ENCODE data around the gene PAK5.
"Not testable (repeated sequence)": the region's sequence is repeated elsewhere in the genome, so short reads cannot be mapped to it uniquely, and the experiment has no call there.

Gene PAK5

DNA sequence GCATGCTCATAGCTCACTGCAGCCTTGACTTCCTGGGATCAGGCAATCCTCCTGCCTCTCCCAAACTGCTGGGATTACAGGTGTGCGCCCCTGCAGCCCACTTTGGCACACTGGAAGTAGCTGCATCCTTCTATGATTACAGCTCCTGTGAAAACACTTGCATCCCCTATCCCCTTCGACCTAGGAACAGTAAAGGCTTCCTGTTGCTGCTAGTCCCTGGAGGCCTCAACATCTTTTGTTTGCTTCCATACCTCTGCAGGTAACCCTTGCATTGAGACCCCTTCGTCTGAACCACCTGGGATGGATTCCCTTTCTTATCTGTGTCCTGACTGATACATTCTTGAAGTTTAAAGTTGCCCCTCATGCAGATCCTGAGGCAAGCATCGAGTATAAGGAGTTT lies 152.4 kb downstream of the PAK5 start:
- DNase-seq (ENCODE audit: low read depth in 2 of 3, low spot score in 1 of 3) = no peak

DNA sequence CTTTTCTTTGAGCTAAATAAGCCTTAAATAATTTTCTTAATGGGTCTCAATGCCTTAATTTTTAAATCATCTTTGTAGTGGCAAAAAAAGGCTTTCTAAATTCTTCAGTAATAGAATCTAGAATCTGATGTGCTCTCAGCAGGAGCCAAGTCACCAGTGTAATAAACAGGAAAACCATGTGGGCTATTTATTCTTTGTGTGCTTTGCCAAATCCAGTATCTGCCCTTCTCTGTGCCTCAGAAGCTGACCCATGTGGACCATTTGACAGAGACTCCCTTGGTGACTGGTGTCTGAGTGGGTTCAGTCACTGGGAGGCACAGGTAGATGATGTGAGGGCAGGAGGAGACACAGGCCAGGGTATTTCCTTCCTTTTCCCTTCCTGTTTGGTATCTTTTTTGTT lies 152.9 kb downstream of the PAK5 start:
- no peak for DNase-seq (ENCODE audit: low read depth in 2 of 3, low spot score in 1 of 3)

GRCh38 chr20:9685011-9685410 lies 153.9 kb downstream of the PAK5 start:
- no peak for DNase-seq (ENCODE audit: low read depth in 2 of 3, low spot score in 1 of 3)

DNA sequence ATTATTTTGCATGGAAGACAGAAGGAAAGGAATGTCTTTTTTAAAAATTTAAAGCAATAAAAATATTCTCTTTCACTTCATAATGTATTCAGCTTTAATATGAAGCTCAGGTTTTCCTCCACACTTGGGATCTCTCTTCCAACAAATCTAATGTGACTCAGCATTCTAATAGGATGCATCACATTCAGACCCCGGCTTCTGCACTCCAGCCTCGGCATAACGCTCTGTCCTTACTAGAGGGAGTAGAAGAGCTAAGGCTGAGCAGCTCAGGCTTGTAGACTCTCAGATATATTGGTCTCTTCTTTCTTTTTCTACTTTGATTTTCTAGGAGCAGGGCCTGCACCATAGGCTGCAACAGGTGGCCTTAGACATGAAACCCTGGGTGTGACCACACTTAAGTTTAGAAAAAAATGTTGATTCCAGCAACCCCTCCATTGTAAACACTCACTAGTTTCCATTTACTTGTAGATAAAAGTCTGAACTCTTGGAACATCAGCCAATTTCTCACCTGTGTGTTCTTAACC lies 161.7 kb downstream of the PAK5 start:
- DNase-seq (ENCODE audit: low read depth in 2 of 3, low spot score in 1 of 3) = no peak

DNA sequence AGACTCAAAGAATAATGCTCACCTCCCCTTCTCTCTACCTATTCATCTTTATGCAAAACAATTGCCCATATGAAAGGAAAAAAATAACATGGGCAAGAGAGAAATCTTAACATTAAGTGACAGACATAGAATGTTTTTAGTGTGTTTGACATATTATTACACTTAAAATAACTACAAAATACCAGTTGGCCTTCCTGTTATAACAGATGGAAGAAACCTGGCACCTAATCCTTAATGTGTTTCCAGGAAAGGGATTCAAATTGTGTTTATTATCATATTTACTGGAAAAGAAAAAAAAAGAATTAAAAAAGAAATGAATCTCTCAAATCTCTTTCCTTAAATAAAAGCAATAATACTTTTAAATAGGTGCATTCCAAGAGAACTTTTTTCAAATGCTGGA lies 165.9 kb downstream of the PAK5 start:
- no peak for DNase-seq (ENCODE audit: low read depth in 2 of 3, low spot score in 1 of 3)

GRCh38 chr20:9672027-9672426 lies 166.8 kb downstream of the PAK5 start:
- no peak for DNase-seq (ENCODE audit: low read depth in 2 of 3, low spot score in 1 of 3)

DNA sequence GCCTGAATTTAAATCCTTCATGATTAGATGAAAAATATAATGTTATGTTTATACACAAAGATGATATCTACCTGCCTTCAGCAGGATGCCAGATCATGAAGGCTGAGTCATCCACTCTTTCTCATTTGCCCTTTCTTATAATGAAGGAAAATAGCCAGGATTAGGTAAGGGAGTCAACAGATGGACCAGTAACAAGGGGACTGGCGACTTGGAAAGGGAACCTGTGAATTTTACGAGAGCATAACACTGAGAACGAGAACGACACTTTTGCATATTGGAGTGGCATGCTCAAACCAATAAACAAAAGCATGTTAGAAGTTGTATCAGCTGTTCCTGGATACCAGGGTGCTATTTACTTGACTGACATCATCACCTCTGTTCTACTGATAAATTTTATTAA lies 170.5 kb downstream of the PAK5 start:
- DNase-seq (ENCODE audit: low read depth in 2 of 3, low spot score in 1 of 3) = no peak

GRCh38 chr20:9663423-9663822 lies 175.5 kb downstream of the PAK5 start:
- DNase-seq (ENCODE audit: low read depth in 2 of 3, low spot score in 1 of 3) = no peak

DNA sequence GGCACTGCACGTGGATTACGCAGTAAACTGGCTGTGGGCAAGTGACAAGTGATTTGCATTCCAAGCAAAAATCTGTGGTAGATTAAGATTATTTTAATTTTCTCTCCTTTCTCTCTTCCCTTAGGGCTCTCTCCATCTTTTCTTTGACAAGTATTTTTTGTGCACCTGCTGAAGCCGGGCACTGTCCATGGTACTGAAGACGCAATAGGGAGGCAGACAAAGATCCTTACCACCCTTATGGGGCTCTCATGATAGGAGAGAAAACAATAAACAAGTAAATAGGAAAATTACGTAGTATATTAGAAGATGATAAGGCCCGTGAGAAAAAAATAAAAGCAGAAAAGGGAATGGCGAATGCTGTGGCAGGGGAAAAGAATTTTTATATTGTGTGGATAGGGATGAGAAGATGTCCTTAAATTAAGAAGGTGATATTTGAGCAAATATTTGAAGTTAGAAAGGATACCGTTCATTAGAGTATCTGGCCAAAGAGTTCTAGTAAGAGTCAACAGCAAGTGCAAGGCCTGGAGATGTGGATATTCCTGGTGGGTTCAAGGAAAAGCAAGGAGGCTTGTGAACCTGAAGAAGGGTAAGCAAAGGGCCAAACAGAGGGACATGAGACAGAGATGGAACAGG lies 178.5 kb downstream of the PAK5 start:
- DNase-seq (ENCODE audit: low read depth in 2 of 3, low spot score in 1 of 3) = no peak

GRCh38 chr20:9647741-9648140 lies 191.1 kb downstream of the PAK5 start:
- DNase-seq (ENCODE audit: low read depth in 2 of 3, low spot score in 1 of 3) = no peak

- no peak for DNase-seq (ENCODE audit: low read depth in 2 of 3, low spot score in 1 of 3)
These were observed 192.5 kb downstream of the PAK5 start for GRCh38 chr20:9646375-9646774.

DNA sequence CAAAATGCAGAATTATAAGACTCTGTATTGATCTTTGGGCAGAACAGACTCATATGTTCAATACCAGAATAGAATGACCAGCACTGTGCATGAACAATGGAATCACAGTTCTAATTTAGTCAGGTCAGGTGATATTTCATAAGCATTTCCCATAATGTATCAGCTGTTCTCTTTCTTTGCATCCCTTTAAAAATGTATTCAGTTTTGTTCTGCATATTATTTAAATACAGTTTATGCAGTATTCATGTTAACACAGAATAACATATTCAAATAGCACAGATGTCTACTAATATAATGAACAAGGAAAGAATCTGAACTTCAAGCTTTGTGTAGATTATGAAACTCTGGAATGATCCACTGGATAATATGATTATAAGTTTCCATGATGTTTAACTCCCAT lies 196.0 kb downstream of the PAK5 start:
- DNase-seq (ENCODE audit: low read depth in 2 of 3, low spot score in 1 of 3) = no peak

- not testable (repeated sequence) for DNase-seq (ENCODE audit: low read depth in 2 of 3, low spot score in 1 of 3)
These were observed 197.3 kb downstream of the PAK5 start for GRCh38 chr20:9641499-9642000.

- DNase-seq (ENCODE audit: low read depth in 2 of 3, low spot score in 1 of 3) = no peak
These were observed 201.0 kb downstream of the PAK5 start for GRCh38 chr20:9637889-9638288.

DNA sequence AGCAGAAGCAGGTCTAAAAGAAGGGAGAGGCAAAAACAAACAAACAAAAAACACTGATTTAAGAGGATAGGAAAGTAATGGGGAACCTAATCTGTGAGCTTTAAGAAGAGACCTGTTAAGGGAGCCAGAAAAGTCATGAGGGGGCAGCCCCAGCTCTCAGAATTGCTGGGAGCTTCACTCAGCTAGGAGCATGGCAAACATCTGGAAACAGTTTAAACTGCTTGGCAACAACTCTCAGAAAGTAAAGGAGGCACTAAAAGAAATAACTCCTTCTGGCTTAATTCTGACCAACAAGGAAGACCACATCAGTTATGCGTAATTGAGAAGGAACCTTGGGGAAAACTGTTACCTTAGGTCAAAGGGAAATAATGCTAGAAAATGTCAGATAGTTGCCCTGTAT lies 203.1 kb downstream of the PAK5 start:
- no peak for DNase-seq (ENCODE audit: low read depth in 2 of 3, low spot score in 1 of 3)

- no peak for DNase-seq (ENCODE audit: low read depth in 2 of 3, low spot score in 1 of 3)
These were observed 204.5 kb downstream of the PAK5 start for GRCh38 chr20:9634327-9634726.

DNA sequence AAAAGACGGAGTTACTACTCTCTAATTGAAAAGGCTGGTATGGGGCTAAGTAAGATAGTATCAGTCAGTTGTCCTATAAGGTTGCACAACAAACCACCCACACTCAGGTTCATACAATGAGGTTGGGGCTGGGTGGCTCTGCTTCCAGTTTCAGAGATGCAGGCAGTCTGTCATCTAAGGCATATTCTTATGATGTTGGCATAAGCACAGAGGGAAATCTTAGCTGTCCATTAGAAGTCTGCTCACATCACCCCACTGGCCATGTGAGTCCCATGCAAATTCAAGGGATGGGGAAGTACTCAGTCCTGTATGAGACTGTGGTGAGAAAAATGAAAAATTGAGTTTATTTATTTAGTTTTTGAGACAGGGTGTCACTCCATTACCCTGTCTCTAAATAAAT lies 205.9 kb downstream of the PAK5 start:
- DNase-seq (ENCODE audit: low read depth in 2 of 3, low spot score in 1 of 3) = no peak

- no peak for DNase-seq (ENCODE audit: low read depth in 2 of 3, low spot score in 1 of 3)
These were observed 206.6 kb downstream of the PAK5 start for GRCh38 chr20:9632265-9632664.

- no peak for DNase-seq (ENCODE audit: low read depth in 2 of 3, low spot score in 1 of 3)
These were observed 208.3 kb downstream of the PAK5 start for GRCh38 chr20:9630554-9630953.

GRCh38 chr20:9629831-9630230 lies 209.0 kb downstream of the PAK5 start:
- no peak for DNase-seq (ENCODE audit: low read depth in 2 of 3, low spot score in 1 of 3)

DNA sequence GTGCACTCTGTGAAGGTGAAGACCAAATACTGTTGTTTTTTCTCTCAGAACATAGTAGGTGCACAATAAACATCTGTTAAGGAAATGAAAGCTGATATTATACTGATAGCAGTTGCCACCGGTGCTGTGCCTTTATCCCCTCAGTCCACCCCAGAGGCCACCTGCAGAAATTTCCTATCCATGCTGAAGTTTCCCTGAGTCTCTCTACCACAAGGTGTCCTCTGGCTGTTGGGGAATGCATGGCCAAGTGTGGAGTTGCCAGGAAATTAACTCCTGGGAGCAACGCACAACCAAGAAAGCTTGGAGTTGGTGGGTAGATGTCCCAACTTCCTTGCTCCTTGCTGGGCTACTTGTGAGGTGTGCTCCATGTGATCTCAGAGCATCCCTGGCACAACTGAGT lies 210.3 kb downstream of the PAK5 start:
- DNase-seq (ENCODE audit: low read depth in 2 of 3, low spot score in 1 of 3) = no peak

DNA sequence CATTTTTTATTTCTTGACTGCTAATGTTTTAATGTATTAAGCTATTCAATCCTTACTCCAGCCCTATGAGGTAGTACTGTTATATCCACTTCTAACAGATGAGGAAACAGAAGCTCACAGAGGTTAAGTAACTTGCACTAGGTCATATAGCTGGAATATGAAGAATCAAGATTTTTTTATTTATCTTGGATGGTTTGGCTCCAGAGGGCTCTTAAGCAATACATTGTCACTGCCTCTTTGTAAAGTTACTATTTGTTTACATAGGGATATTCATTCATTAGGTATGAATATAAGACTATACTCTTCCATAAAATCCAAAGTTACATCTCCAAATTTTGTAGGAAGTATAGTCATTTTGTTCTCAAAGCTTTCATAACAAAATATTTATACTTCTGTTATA lies 210.7 kb downstream of the PAK5 start:
- DNase-seq (ENCODE audit: low read depth in 2 of 3, low spot score in 1 of 3) = no peak

DNA sequence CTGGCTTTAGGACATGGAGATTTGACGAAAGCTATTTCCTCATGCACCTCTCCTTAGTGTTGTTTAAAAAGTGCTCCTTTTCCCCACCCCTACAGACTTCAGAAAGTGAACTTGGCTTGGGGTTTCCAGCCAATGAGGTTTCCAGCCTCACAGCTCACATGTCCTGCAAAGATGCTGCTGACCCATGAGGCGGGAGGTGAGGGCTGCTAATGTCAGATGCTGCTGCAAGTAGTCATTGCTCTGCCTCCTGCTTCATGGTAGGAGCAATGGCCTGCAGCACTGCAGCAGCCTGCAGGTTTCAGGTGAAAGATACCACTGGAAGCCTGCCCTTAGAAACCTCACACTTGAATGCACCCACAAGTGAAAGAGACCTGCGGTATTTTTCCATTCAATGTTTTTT lies 211.7 kb downstream of the PAK5 start:
- DNase-seq (ENCODE audit: low read depth in 2 of 3, low spot score in 1 of 3) = no peak

Data from stimulated activated CD4-positive, alpha-beta T cell treated with anti-CD3 and anti-CD28 coated beads, Interleukin-12 subunit alpha, Interleukin-12 subunit beta, amount 100 ng/mL, for 48 hours (primary cell).